ENCODE data around the gene HSPB8. TPM values are rescaled to one million over a fixed set of nuclear protein-coding genes. Genes with fewer than 3 reads are reported as not detected.
A peak's percentile ranks its signal among the peaks of the same experiment; 100 is the strongest.

The HSPB8 gene
- total and polyA plus RNA-seq, 7 donors: 398 to 1,629 (median 940) TPM

- TF ChIP-seq, protein P1, sequence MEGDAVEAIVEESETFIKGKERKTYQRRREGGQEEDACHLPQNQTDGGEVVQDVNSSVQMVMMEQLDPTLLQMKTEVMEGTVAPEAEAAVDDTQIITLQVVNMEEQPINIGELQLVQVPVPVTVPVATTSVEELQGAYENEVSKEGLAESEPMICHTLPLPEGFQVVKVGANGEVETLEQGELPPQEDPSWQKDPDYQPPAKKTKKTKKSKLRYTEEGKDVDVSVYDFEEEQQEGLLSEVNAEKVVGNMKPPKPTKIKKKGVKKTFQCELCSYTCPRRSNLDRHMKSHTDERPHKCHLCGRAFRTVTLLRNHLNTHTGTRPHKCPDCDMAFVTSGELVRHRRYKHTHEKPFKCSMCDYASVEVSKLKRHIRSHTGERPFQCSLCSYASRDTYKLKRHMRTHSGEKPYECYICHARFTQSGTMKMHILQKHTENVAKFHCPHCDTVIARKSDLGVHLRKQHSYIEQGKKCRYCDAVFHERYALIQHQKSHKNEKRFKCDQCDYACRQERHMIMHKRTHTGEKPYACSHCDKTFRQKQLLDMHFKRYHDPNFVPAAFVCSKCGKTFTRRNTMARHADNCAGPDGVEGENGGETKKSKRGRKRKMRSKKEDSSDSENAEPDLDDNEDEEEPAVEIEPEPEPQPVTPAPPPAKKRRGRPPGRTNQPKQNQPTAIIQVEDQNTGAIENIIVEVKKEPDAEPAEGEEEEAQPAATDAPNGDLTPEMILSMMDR (IDR thresholded peaks at IDR 0.05): no peak
- DNase-seq (no peak), ATAC-seq (no peak)
- intact Hi-C loops (cut with DNase I): no loop called here
- Histone ChIP-seq H3K4me3 (no peak overlapping the region), H3K9me3 (no peaks in the 10 kb centered on the region), H3K27me3 (ENCODE audit: insufficient read depth in 3 of 3, low read length in 2 of 3) (no peaks in the 10 kb centered on the region), H3K27ac (no peak overlapping the region), H3K4me1 (no peaks in the 10 kb centered on the region), H3K36me3 (ENCODE audit: insufficient read depth in 1 of 2, low read depth in 1 of 2) (no peaks in the 10 kb centered on the region)
- WGBS, 3 donors: 83 to 87% (median 85%) methylated on average over 4 of the region's 4 CpGs
These were observed 53.0 kb downstream of the HSPB8 start for GRCh38 chr12:119231774-119232173.

DNA sequence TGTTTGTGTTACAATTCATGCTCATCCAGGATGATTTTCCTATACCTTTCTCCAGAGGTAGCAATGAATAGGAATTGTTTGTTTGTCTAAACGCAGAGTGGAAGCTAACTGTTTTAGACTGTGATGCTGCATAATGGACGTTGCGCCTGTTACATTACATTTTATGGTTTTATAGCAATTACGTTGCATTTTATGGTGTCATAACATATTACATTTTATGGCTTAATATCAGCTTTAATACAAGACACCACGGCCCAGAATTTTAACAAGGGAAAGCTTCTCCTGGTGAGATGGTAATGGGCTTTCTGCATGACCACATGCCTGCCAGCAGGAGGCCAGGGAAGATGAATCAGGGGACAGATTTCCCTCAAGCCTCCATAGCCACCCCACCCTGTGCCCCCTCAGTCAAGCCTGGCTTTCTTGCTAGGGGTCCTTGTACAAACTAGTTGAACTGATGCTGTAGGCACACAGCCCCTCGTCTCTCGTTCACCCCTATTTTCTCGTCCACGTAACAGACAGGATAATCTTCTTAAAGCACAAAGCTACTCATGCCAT, 56.5 kb downstream of the HSPB8 start:
- no peak for DNase-seq
- intact Hi-C loops (cut with DNase I): no loop called here

GRCh38 chr12:119236372-119236771, 57.6 kb downstream of the HSPB8 start:
- DNase-seq (no peak), ATAC-seq (no peak)
- TF ChIP-seq, protein P1 (IDR thresholded peaks at IDR 0.05): no peak
- H3K4me3 ChIP-seq: no peak overlapping the region
- intact Hi-C loops (cut with DNase I): no loop called here
- no peaks in the 10 kb centered on the region for H3K27me3 ChIP-seq (ENCODE audit: insufficient read depth in 3 of 3, low read length in 2 of 3)
- no peak overlapping the region for H3K27ac ChIP-seq
- no peaks in the 10 kb centered on the region for H3K36me3 ChIP-seq (ENCODE audit: insufficient read depth in 1 of 2, low read depth in 1 of 2)
- no peaks in the 10 kb centered on the region for H3K4me1 ChIP-seq
- no peaks in the 10 kb centered on the region for H3K9me3 ChIP-seq

More for the DNA sequence above, 56.5 kb downstream of the HSPB8 start:
- H3K27me3 ChIP-seq (ENCODE audit: insufficient read depth in 3 of 3, low read length in 2 of 3): no peaks in the 10 kb centered on the region
- H3K4me1 ChIP-seq: no peaks in the 10 kb centered on the region
- H3K4me3 ChIP-seq: no peak overlapping the region
- H3K36me3 ChIP-seq (ENCODE audit: insufficient read depth in 1 of 2, low read depth in 1 of 2): no peaks in the 10 kb centered on the region
- no peak overlapping the region for H3K27ac ChIP-seq
- no peaks in the 10 kb centered on the region for H3K9me3 ChIP-seq
- TF ChIP-seq, protein P1 (IDR thresholded peaks at IDR 0.05): peak; percentile 22
- no peak for ATAC-seq
- WGBS, 3 donors: 55 to 66% (median 61%) methylated on average over 9 of the region's 9 CpGs

DNA sequence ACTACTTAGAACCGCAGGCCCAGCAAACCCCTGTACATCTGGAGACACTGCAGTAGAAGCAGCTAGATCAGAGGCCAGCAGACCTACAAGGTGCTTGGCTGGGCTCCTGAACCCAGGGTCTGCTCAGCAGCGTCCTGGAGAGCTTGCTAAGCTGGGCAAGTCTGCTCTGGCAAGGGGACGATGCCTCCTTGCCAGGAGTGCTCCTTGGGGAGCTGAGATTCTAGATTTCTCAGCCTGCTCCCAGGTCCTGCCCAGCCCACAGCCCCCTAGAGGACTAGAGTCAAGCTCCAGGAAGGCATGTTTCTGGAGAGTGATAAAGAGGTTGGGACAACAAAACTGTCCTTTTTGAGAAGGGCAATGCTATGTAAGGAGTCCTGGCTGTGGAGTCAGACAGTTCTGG, 60.3 kb downstream of the HSPB8 start:
- DNase-seq: no peak
- Histone ChIP-seq H3K27ac (no peak overlapping the region), H3K27me3 (ENCODE audit: insufficient read depth in 3 of 3, low read length in 2 of 3) (no peaks in the 10 kb centered on the region), H3K4me1 (no peaks in the 10 kb centered on the region), H3K9me3 (no peaks in the 10 kb centered on the region), H3K4me3 (no peak overlapping the region), H3K36me3 (ENCODE audit: insufficient read depth in 1 of 2, low read depth in 1 of 2) (no peaks in the 10 kb centered on the region)
- ATAC-seq: no peak
- TF ChIP-seq, protein P1 (IDR thresholded peaks at IDR 0.05): no peak
- whole genome bisulfite sequencing, 3 donors: 16 to 34% (median 26%) methylated on average over 3 of the region's 3 CpGs
- intact Hi-C loops (cut with DNase I): no loop called here

DNA sequence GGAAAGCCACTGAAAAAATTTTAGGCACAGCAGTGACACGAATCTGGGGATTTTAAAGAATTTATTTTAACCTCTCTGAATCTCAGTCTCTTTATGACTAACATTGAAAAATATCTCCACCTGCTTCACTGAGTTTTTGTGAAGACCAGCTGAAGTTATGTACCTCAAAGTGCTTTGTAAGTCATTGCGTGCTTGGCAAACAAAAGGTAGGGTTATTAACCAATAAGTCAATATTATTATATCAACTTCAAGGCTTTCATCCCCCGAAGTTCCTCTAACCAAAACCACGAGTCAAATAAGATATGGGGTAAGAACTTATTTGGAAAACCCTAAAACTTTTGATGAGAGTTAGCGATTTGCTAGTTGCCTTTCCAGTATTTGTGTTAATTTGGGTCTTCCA, 62.3 kb downstream of the HSPB8 start:
- H3K4me3 ChIP-seq: no peak overlapping the region
- H3K27me3 ChIP-seq (ENCODE audit: insufficient read depth in 3 of 3, low read length in 2 of 3): no peaks in the 10 kb centered on the region
- H3K4me1 ChIP-seq: peaks cover 4% of the 10 kb centered on the region
- ATAC-seq (no peak), DNase-seq (no peak)
- TF ChIP-seq, protein P1 (IDR thresholded peaks at IDR 0.05): no peak
- intact Hi-C loops (cut with DNase I): no loop called here
- H3K36me3 ChIP-seq (ENCODE audit: insufficient read depth in 1 of 2, low read depth in 1 of 2): no peaks in the 10 kb centered on the region
- no peak overlapping the region for H3K27ac ChIP-seq
- 77 to 87% (median 77%) methylated on average over 5 of the region's 5 CpGs for WGBS, 3 donors
- no peaks in the 10 kb centered on the region for H3K9me3 ChIP-seq
